SK-N-SH (cell line): ENCODE measurements around the gene SCYL1.

Experiments used
- EP300 ChIP-seq, 2 experiments: IDR thresholded peaks; 2 replicates each; pipeline versions ENCODE4 v1.4.0 to v1.6.1; 2012; ENCODE audit warnings: borderline replicate concordance in 1 of 2, low read depth in 1 of 2, low read length in 1 of 2
- EZH2phosphoT487 ChIP-seq: fragments of 200-600 bp; sonication (generic); IDR thresholded peaks from 2 replicates; pipeline ENCODE4 v1.6.1; 2017; ENCODE audit warnings: low read depth, mixed run types, mild to moderate bottlenecking, antibody characterized with exemption, moderate library complexity, borderline replicate concordance
- MEF2A ChIP-seq: IDR thresholded peaks from 2 replicates; pipeline ENCODE4 v1.4.0; 2012; ENCODE audit warnings: low read depth, borderline replicate concordance
- MXI1 ChIP-seq: IDR thresholded peaks from 2 replicates; pipeline ENCODE4 v1.6.1; 2012; ENCODE audit warnings: mild to moderate bottlenecking, low read depth, low read length, improper control_type of control experiment
- POLR2AphosphoS5 ChIP-seq: IDR thresholded peaks from 2 replicates; pipeline ENCODE4 v1.6.1; 2012; ENCODE audit warnings: low read depth, low read length
- RAD21 ChIP-seq: IDR thresholded peaks from 2 replicates; pipeline ENCODE4 v1.6.1; 2012; ENCODE audit warnings: mild to moderate bottlenecking, low read length
- SIN3A ChIP-seq: IDR thresholded peaks from 2 replicates; pipeline ENCODE4 v1.6.1; 2012; ENCODE audit warnings: low read depth, mild to moderate bottlenecking, low read length, moderate library complexity, borderline replicate concordance
- SMC3 ChIP-seq: IDR thresholded peaks from 2 replicates; pipeline ENCODE4 v1.6.1; 2012; ENCODE audit warnings: low read depth, low read length, improper control_type of control experiment
- TF ChIP-seq, protein P1 (sequence below): fragments of 200-600 bp; sonication (generic); IDR thresholded peaks from 2 replicates; pipeline ENCODE4 v1.6.1; 2017; ENCODE audit warnings: antibody characterized with exemption, mild to moderate bottlenecking, moderate library complexity
- TF ChIP-seq, protein P2 (sequence below): fragments of 150-350 bp; IDR thresholded peaks from 2 replicates; pipeline ENCODE4 v1.6.1; 2017; ENCODE audit warnings: antibody characterized with exemption, low read length, low read depth, borderline replicate concordance

DNA sequence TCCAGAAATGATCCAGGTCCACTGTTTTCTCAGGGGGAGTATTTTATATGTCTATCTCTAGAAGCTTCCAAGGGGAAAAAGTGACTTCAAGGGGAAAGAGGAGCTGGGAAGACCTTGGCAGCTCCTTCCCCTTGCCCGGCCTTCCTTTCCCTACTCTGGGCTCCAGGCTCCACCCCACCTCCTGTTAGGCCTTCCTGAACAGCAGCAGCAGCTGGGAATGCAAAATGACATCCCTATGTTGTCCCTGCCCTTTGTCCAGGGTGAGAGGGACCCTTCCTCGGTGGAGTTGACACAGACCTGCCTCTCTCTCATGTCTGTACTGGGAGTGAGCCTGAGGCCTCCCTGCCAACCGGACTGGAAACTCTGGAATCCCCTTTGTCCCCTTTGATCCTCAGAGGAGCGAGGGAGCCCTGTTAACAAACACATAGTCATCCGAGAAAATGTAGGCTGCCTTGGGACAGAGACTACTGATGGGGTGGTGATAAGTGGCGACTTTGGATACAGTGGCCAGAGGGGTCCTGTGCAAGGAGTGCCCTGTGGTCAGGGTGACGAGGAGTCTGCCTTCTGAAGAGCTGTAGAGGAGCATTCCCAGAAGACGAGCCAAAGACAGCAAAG is 35.1 kb upstream of the SCYL1 start:
- no peak for TF ChIP-seq POLR2AphosphoS5
- no peak for TF ChIP-seq EP300 (IDR thresholded peaks at IDR 0.05; ENCODE audit: borderline replicate concordance in 1 of 2, low read depth in 1 of 2, low read length in 1 of 2)
- TF ChIP-seq, protein P1, sequence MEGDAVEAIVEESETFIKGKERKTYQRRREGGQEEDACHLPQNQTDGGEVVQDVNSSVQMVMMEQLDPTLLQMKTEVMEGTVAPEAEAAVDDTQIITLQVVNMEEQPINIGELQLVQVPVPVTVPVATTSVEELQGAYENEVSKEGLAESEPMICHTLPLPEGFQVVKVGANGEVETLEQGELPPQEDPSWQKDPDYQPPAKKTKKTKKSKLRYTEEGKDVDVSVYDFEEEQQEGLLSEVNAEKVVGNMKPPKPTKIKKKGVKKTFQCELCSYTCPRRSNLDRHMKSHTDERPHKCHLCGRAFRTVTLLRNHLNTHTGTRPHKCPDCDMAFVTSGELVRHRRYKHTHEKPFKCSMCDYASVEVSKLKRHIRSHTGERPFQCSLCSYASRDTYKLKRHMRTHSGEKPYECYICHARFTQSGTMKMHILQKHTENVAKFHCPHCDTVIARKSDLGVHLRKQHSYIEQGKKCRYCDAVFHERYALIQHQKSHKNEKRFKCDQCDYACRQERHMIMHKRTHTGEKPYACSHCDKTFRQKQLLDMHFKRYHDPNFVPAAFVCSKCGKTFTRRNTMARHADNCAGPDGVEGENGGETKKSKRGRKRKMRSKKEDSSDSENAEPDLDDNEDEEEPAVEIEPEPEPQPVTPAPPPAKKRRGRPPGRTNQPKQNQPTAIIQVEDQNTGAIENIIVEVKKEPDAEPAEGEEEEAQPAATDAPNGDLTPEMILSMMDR, result no peak
- no peak for TF ChIP-seq SMC3
- TF ChIP-seq, protein P2, sequence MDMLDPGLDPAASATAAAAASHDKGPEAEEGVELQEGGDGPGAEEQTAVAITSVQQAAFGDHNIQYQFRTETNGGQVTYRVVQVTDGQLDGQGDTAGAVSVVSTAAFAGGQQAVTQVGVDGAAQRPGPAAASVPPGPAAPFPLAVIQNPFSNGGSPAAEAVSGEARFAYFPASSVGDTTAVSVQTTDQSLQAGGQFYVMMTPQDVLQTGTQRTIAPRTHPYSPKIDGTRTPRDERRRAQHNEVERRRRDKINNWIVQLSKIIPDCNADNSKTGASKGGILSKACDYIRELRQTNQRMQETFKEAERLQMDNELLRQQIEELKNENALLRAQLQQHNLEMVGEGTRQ, result no peak
- TF ChIP-seq RAD21, result no peak
- TF ChIP-seq MEF2A, result no peak
- TF ChIP-seq SIN3A, result no peak
- no peak for TF ChIP-seq EZH2phosphoT487
- TF ChIP-seq MXI1, result no peak
